Measurements from ENCODE around the gene HCRT. TPM values are rescaled to one million over a fixed set of nuclear protein-coding genes. Genes with fewer than 3 reads are reported as not detected.

The HCRT gene
- total and polyA plus RNA-seq, 2 donors (not counting 1 experiment from before 2014, with no cell fraction given): not detected

DNA sequence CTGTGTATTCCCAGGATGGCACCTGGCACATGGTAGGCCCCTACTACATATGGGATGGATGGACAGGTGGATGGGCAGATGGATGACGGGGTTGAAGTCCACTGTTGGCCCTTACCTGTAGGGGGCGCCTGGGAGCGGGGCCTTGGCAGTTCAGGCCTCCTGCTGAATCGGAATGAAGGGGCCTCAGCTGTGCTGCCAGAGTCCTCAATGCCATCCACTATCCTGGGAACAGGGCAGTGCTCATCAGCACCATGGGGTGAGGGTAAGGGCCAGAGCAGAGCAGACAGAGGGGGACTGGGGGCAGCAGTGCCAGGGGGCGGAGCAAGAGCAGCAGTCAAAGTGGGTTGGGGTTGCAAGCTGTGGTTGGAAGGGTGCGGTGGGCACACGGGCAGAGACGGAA is 22.1 kb downstream of the HCRT start:
- no peaks in the 10 kb centered on the region for H3K27me3 ChIP-seq (replicated peaks in 1 of 4; ENCODE audit: control extremely low read depth in 1 of 4, control insufficient read depth in 3 of 4, insufficient read depth in 4 of 4, low read length in 3 of 4)
- no peaks in the 10 kb centered on the region for H3K4me1 ChIP-seq (ENCODE audit: control insufficient read depth in 2 of 2, insufficient read depth in 2 of 2, low read length in 2 of 2)
- no peak overlapping the region for H3K4me3 Mint-ChIP-seq
- H3K9me3 Mint-ChIP-seq (ENCODE audit: insufficient read depth): no peaks in the 10 kb centered on the region
- TF ChIP-seq CTCF (IDR thresholded peaks at IDR 0.05) (peak; percentile 22), EZH2 (IDR thresholded peaks at IDR 0.05; ENCODE audit: borderline replicate concordance, insufficient read depth, low read depth, low read length, poor library complexity, severe bottlenecking) (no peak)
- ChIA-PET POLR2A (no interaction called here), CTCF (interaction anchor here (1.2 kb wide), 1 partner anchor 21 kb away, joined by 3 read pairs; no protein-coding TSS in a partner anchor)
- H3K4me2 ChIP-seq (replicated peaks; ENCODE audit: low read depth, low read length, poor library complexity, severe bottlenecking): no peak overlapping the region
- H3K36me3 ChIP-seq (replicated peaks in 1 of 2; ENCODE audit: control extremely low read depth in 1 of 2, control insufficient read depth in 1 of 2, extremely low read depth in 1 of 2, insufficient read depth in 2 of 2, low read length in 1 of 2): no peaks in the 10 kb centered on the region
- H3K27me3 Mint-ChIP-seq: no peaks in the 10 kb centered on the region
- no peaks in the 10 kb centered on the region for H4K20me1 ChIP-seq (ENCODE audit: control insufficient read depth, insufficient read depth, low read length, poor library complexity, severe bottlenecking)
- ATAC-seq (ENCODE audit: low read depth) (no peak), DNase-seq (peak; percentile 36)
- no peaks in the 10 kb centered on the region for H3K79me2 ChIP-seq (ENCODE audit: control insufficient read depth, insufficient read depth, low read length)
- H3K27ac ChIP-seq (ENCODE audit: low read length in 2 of 2): no peak overlapping the region
- 62% methylated on average over 7 of the region's 8 CpGs for WGBS (ENCODE audit: insufficient coverage)
- intact Hi-C loops (cut with micrococcal nuclease): no loop called here
- no peak overlapping the region for H2AFZ ChIP-seq (ENCODE audit: insufficient read depth, low read depth, low read length, poor library complexity, severe bottlenecking)
- no peak overlapping the region for H3K27ac Mint-ChIP-seq
- no peaks in the 10 kb centered on the region for H3K9me3 ChIP-seq (ENCODE audit: control extremely low read depth in 1 of 3, control insufficient read depth in 2 of 3, insufficient read depth in 1 of 3, low read length in 2 of 3)
- H3K4me3 ChIP-seq (ENCODE audit: control extremely low read depth in 1 of 5, extremely low read depth in 1 of 5, insufficient read depth in 1 of 5, low read depth in 2 of 5, low read length in 4 of 5): no peak overlapping the region
- no peak overlapping the region for H3K9ac ChIP-seq (ENCODE audit: low read length)
- peaks cover 4% of the 10 kb centered on the region for H3K4me1 Mint-ChIP-seq

GRCh38 chr17:42160531-42160910 is 24.7 kb downstream of the HCRT start:
- WGBS (ENCODE audit: insufficient coverage): 100% methylated on average over 6 of the region's 7 CpGs
- H3K4me3 ChIP-seq (ENCODE audit: control extremely low read depth in 1 of 5, extremely low read depth in 1 of 5, insufficient read depth in 1 of 5, low read depth in 2 of 5, low read length in 4 of 5): no peak overlapping the region
- Mint-ChIP-seq H3K4me3 (no peak overlapping the region), H3K27me3 (no peaks in the 10 kb centered on the region), H3K27ac (no peak overlapping the region), H3K4me1 (peaks cover 9% of the 10 kb centered on the region), H3K9me3 (ENCODE audit: insufficient read depth) (no peaks in the 10 kb centered on the region)
- TF ChIP-seq CTCF (IDR thresholded peaks at IDR 0.05) (no peak), EZH2 (IDR thresholded peaks at IDR 0.05; ENCODE audit: borderline replicate concordance, insufficient read depth, low read depth, low read length, poor library complexity, severe bottlenecking) (no peak)
- H3K4me2 ChIP-seq (replicated peaks; ENCODE audit: low read depth, low read length, poor library complexity, severe bottlenecking): no peak overlapping the region
- POLR2A ChIA-PET: interaction anchor here (0.7 kb wide), 1 partner anchor 418 kb away, joined by 4 read pairs; no protein-coding TSS in a partner anchor
- H3K9ac ChIP-seq (ENCODE audit: low read length): no peak overlapping the region
- no peaks in the 10 kb centered on the region for H3K36me3 ChIP-seq (replicated peaks in 1 of 2; ENCODE audit: control extremely low read depth in 1 of 2, control insufficient read depth in 1 of 2, extremely low read depth in 1 of 2, insufficient read depth in 2 of 2, low read length in 1 of 2)
- H3K79me2 ChIP-seq (ENCODE audit: control insufficient read depth, insufficient read depth, low read length): no peaks in the 10 kb centered on the region
- intact Hi-C loops (cut with micrococcal nuclease): no loop called here
- no peaks in the 10 kb centered on the region for H4K20me1 ChIP-seq (ENCODE audit: control insufficient read depth, insufficient read depth, low read length, poor library complexity, severe bottlenecking)
- CTCF ChIA-PET: interaction anchor here (1.5 to 1.7 kb wide), 2 partner anchors 21 to 197 kb away, joined by 5 to 6 read pairs; partner anchors contain the start of gene KCNH4
- H3K27me3 ChIP-seq (replicated peaks in 1 of 4; ENCODE audit: control extremely low read depth in 1 of 4, control insufficient read depth in 3 of 4, insufficient read depth in 4 of 4, low read length in 3 of 4): no peaks in the 10 kb centered on the region
- no peak for ATAC-seq (ENCODE audit: low read depth)
- H3K27ac ChIP-seq (ENCODE audit: low read length in 2 of 2): no peak overlapping the region
- DNase-seq: no peak
- H3K4me1 ChIP-seq (ENCODE audit: control insufficient read depth in 2 of 2, insufficient read depth in 2 of 2, low read length in 2 of 2): peaks cover under 1 to 3% of the 10 kb centered on the region in 2 donors
- H3K9me3 ChIP-seq (ENCODE audit: control extremely low read depth in 1 of 3, control insufficient read depth in 2 of 3, insufficient read depth in 1 of 3, low read length in 2 of 3): peaks cover 0 to 11% (median 0%) of the 10 kb centered on the region in 3 donors
- no peak overlapping the region for H2AFZ ChIP-seq (ENCODE audit: insufficient read depth, low read depth, low read length, poor library complexity, severe bottlenecking)

Data from B cell (primary cell).